Neural cell (in vitro differentiated cells): Measurements from ENCODE around the gene SHISA9. TPM values are rescaled to one million over a fixed set of nuclear protein-coding genes. Genes with fewer than 3 reads are reported as not detected.

Experiments used
- H2AFZ ChIP-seq: fragments of 200-600, 300-800 bp; sonication (generic), shearing (Covaris generic); 2 replicates; pipeline ENCODE4 v1.6.0; 2014; ENCODE audit warnings: low read depth, mild to moderate bottlenecking, antibody characterized with exemption, low read length, moderate library complexity
- H3F3A ChIP-seq: fragments of 200-600 bp; shearing (Covaris generic); 2 replicates; pipeline ENCODE4 v1.6.1; 2016; ENCODE audit warnings: mild to moderate bottlenecking, moderate library complexity, mixed read lengths, antibody characterized with exemption, low read length; ENCODE audit not compliant: insufficient read depth, poor library complexity, severe bottlenecking
- H3K27ac ChIP-seq: fragments of 200-600, 300-800 bp; sonication (generic), shearing (Covaris generic); 2 replicates; pipeline ENCODE4 v1.5.1; 2014; ENCODE audit warnings: mild to moderate bottlenecking, low read length, moderate library complexity
- H3K27me3 ChIP-seq: fragments of 300-800, 200-600 bp; sonication (generic), shearing (Covaris generic); 2 replicates; pipeline ENCODE4 v1.6.0; 2014; ENCODE audit warnings: mild to moderate bottlenecking, low read depth, low read length, moderate library complexity; ENCODE audit not compliant: insufficient read depth
- H3K36me3 ChIP-seq: fragments of 300-800, 200-600 bp; sonication (generic), shearing (Covaris generic); 2 replicates; pipeline ENCODE4 v1.5.1; 2014; ENCODE audit warnings: mild to moderate bottlenecking, antibody characterized with exemption, low read length, moderate library complexity; ENCODE audit not compliant: insufficient read depth
- H3K4me2 ChIP-seq: fragments of 300-800, 200-600 bp; sonication (generic), shearing (Covaris generic); 2 replicates; pipeline ENCODE4 v1.6.0; 2014; ENCODE audit warnings: mild to moderate bottlenecking, low read length
- H3K4me3 ChIP-seq: fragments of 300-800, 200-600 bp; sonication (generic), shearing (Covaris generic); 2 replicates; pipeline ENCODE4 v1.5.1; 2014; ENCODE audit warnings: mild to moderate bottlenecking, low read length, moderate library complexity
- H3K79me2 ChIP-seq: fragments of 200-600 bp; shearing (Covaris generic); replicated peaks from 2 replicates; pipeline ENCODE4 v1.6.0; 2014; ENCODE audit warnings: mild to moderate bottlenecking, low read length, moderate library complexity; ENCODE audit not compliant: insufficient read depth
- H3K9ac ChIP-seq: fragments of 300-800, 200-600 bp; sonication (generic), shearing (Covaris generic); 2 replicates; pipeline ENCODE4 v1.6.1; 2016; ENCODE audit warnings: mild to moderate bottlenecking, low read length, mixed read lengths
- H3K9me2 ChIP-seq: fragments of 200-600 bp; shearing (Covaris generic); 2 replicates; pipeline ENCODE4 v1.6.1; 2016; ENCODE audit warnings: mild to moderate bottlenecking, low read length, mixed read lengths; ENCODE audit not compliant: insufficient read depth
- H3K9me3 ChIP-seq: fragments of 200-600, 300-800 bp; sonication (generic), shearing (Covaris generic); 2 replicates; pipeline ENCODE4 v1.6.1; 2016; ENCODE audit warnings: mild to moderate bottlenecking, mixed run types, low read length, moderate library complexity, mixed read lengths
- H4K20me1 ChIP-seq: fragments of 200-600 bp; shearing (Covaris generic); 2 replicates; pipeline ENCODE4 v1.6.1; 2016; ENCODE audit warnings: mild to moderate bottlenecking, mixed run types; ENCODE audit not compliant: insufficient read depth
- EP300 ChIP-seq: fragments of 450-650 bp; conservative IDR thresholded peaks from 2 replicates; pipeline ENCODE4 v1.6.1; 2014; ENCODE audit warnings: antibody characterized with exemption, mild to moderate bottlenecking, moderate library complexity; ENCODE audit not compliant: poor library complexity, severe bottlenecking
- EZH2 ChIP-seq: fragments of 200-600, 300-800 bp; shearing (Covaris generic), sonication (generic); IDR thresholded peaks from 2 replicates; pipeline ENCODE4 v1.6.1; 2014; ENCODE audit warnings: antibody characterized with exemption, low read length, borderline replicate concordance, mild to moderate bottlenecking; ENCODE audit not compliant: insufficient read depth, poor library complexity, severe bottlenecking
- MXI1 ChIP-seq: fragments of 450-650 bp; conservative IDR thresholded peaks from 2 replicates; pipeline ENCODE4 v1.6.1; 2014; ENCODE audit warnings: antibody characterized with exemption, mild to moderate bottlenecking; ENCODE audit not compliant: poor library complexity, severe bottlenecking
- POLR2AphosphoS5 ChIP-seq: IDR thresholded peaks from 2 replicates; pipeline ENCODE4 v1.6.1; 2012
- RAD21 ChIP-seq: fragments of 450-650 bp; conservative IDR thresholded peaks from 2 replicates; pipeline ENCODE4 v1.6.1; 2014; ENCODE audit warnings: antibody characterized with exemption, mild to moderate bottlenecking, moderate library complexity
- SMC3 ChIP-seq: fragments of 450-650 bp; conservative IDR thresholded peaks from 2 replicates; pipeline ENCODE4 v1.6.1; 2014; ENCODE audit warnings: antibody characterized with exemption, mild to moderate bottlenecking, moderate library complexity; ENCODE audit not compliant: poor library complexity
- TAF1 ChIP-seq: IDR thresholded peaks from 2 replicates; pipeline ENCODE4 v1.6.1; 2012; ENCODE audit warnings: low read depth
- polyA plus RNA-seq: library from polyadenylated mRNA; depleted of rRNA; stranded (reverse); fragments of >200 nt; gene quantifications from 2 replicates; pipeline ENCODE4 v1.2.3, GENCODE V29; 2014
- TF ChIP-seq, protein P1 (sequence below): fragments of 450-650 bp; IDR thresholded peaks from 2 replicates; pipeline ENCODE4 v1.5.1; 2014; ENCODE audit warnings: antibody characterized with exemption, mild to moderate bottlenecking, moderate library complexity; ENCODE audit not compliant: poor library complexity, severe bottlenecking
- TF ChIP-seq, protein P2 (sequence below): IDR thresholded peaks from 2 replicates; pipeline ENCODE4 v1.6.1; 2012; ENCODE audit warnings: borderline replicate concordance

The SHISA9 gene
- polyA plus RNA-seq, 1 donor from 2014 or later: 2.0 TPM

DNA sequence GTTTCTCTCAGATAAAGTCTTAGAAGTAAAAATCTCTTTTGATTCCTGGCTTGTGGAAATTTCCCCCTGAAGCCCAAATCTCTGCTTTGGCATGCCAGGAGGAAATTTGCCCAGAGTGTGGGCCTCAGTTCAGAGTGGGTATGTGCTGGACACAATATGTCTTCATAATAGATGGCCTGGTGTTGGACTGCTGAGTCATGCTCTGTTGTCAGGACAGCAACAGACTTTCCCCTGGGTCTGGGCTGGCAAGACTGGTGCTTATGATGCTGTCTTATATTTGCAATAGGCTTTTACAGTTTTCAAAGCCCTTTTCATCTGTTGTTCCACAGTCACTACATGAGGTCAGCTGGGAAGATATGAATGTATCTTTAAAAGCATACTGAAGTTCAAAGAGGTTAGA, 57.0 kb downstream of the SHISA9 start:
- H3K36me3 ChIP-seq: no peaks in the 10 kb centered on the region
- TF ChIP-seq MXI1 (no peak), SMC3 (no peak), TAF1 (no peak), POLR2AphosphoS5 (no peak), EZH2 (no peak), EP300 (no peak), RAD21 (no peak)
- TF ChIP-seq, protein P1, sequence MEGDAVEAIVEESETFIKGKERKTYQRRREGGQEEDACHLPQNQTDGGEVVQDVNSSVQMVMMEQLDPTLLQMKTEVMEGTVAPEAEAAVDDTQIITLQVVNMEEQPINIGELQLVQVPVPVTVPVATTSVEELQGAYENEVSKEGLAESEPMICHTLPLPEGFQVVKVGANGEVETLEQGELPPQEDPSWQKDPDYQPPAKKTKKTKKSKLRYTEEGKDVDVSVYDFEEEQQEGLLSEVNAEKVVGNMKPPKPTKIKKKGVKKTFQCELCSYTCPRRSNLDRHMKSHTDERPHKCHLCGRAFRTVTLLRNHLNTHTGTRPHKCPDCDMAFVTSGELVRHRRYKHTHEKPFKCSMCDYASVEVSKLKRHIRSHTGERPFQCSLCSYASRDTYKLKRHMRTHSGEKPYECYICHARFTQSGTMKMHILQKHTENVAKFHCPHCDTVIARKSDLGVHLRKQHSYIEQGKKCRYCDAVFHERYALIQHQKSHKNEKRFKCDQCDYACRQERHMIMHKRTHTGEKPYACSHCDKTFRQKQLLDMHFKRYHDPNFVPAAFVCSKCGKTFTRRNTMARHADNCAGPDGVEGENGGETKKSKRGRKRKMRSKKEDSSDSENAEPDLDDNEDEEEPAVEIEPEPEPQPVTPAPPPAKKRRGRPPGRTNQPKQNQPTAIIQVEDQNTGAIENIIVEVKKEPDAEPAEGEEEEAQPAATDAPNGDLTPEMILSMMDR: no peak
- TF ChIP-seq, protein P2, sequence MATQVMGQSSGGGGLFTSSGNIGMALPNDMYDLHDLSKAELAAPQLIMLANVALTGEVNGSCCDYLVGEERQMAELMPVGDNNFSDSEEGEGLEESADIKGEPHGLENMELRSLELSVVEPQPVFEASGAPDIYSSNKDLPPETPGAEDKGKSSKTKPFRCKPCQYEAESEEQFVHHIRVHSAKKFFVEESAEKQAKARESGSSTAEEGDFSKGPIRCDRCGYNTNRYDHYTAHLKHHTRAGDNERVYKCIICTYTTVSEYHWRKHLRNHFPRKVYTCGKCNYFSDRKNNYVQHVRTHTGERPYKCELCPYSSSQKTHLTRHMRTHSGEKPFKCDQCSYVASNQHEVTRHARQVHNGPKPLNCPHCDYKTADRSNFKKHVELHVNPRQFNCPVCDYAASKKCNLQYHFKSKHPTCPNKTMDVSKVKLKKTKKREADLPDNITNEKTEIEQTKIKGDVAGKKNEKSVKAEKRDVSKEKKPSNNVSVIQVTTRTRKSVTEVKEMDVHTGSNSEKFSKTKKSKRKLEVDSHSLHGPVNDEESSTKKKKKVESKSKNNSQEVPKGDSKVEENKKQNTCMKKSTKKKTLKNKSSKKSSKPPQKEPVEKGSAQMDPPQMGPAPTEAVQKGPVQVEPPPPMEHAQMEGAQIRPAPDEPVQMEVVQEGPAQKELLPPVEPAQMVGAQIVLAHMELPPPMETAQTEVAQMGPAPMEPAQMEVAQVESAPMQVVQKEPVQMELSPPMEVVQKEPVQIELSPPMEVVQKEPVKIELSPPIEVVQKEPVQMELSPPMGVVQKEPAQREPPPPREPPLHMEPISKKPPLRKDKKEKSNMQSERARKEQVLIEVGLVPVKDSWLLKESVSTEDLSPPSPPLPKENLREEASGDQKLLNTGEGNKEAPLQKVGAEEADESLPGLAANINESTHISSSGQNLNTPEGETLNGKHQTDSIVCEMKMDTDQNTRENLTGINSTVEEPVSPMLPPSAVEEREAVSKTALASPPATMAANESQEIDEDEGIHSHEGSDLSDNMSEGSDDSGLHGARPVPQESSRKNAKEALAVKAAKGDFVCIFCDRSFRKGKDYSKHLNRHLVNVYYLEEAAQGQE: no peak
- H3K9ac ChIP-seq: no peak overlapping the region
- no peaks in the 10 kb centered on the region for H4K20me1 ChIP-seq
- no peak overlapping the region for H3K4me2 ChIP-seq
- no peak overlapping the region for H3K27ac ChIP-seq
- no peaks in the 10 kb centered on the region for H3K9me3 ChIP-seq
- no peak overlapping the region for H2AFZ ChIP-seq
- H3F3A ChIP-seq: no peaks in the 10 kb centered on the region
- no peaks in the 10 kb centered on the region for H3K79me2 ChIP-seq
- H3K4me3 ChIP-seq: no peak overlapping the region
- no peaks in the 10 kb centered on the region for H3K9me2 ChIP-seq
- H3K27me3 ChIP-seq: no peaks in the 10 kb centered on the region

DNA sequence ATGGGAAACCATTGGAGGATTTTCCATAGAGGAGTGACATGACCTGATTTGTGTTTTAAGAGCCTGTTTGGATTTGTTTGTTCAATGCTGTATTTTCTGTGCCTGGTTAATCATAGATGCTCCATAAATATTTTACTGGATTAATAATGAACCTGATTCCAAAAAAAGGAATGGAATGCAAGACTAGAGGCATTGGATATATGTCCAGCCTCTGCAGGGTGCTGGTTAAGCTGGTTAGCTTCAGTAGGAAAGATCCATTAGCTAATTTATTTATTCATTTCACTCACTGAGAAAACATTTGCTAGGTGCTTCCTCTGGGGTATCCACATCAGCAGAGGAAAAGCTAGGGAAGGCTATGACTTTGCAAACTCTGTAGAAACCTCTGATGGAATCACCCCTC, 57.7 kb downstream of the SHISA9 start:
- H2AFZ ChIP-seq: no peak overlapping the region
- no peak for TF ChIP-seq EP300
- TF ChIP-seq, protein P2: no peak
- no peak for TF ChIP-seq MXI1
- no peak for TF ChIP-seq EZH2
- no peak for TF ChIP-seq TAF1
- TF ChIP-seq, protein P1: no peak
- TF ChIP-seq POLR2AphosphoS5: no peak
- no peak for TF ChIP-seq SMC3
- no peak for TF ChIP-seq RAD21
- no peaks in the 10 kb centered on the region for H3K9me3 ChIP-seq
- H3F3A ChIP-seq: no peaks in the 10 kb centered on the region
- no peaks in the 10 kb centered on the region for H3K79me2 ChIP-seq
- no peak overlapping the region for H3K4me3 ChIP-seq
- H3K27ac ChIP-seq: no peak overlapping the region
- H3K27me3 ChIP-seq: no peaks in the 10 kb centered on the region
- H3K36me3 ChIP-seq: no peaks in the 10 kb centered on the region
- no peaks in the 10 kb centered on the region for H3K9me2 ChIP-seq
- H3K4me2 ChIP-seq: no peak overlapping the region
- no peaks in the 10 kb centered on the region for H4K20me1 ChIP-seq
- no peak overlapping the region for H3K9ac ChIP-seq
